KOPT-K1 (cell line): Measurements from ENCODE around the gene BPIFB6.

Experiments
- H3K27ac ChIP-seq: fragments of 200-600 bp; sonication (generic); 2 replicates; pipeline ENCODE4 v1.5.1; 2016; ENCODE audit warnings: antibody characterized with exemption, mild to moderate bottlenecking, low read depth, low read length; ENCODE audit not compliant: poor library complexity, severe bottlenecking
- H3K36me3 ChIP-seq: fragments of 200-600 bp; sonication (generic); 2 replicates; pipeline ENCODE4 v1.5.1; 2017; ENCODE audit warnings: antibody characterized with exemption, mild to moderate bottlenecking, low read length, moderate library complexity; ENCODE audit not compliant: insufficient read depth
- H3K9me3 ChIP-seq: fragments of 200-600 bp; sonication (generic); 2 replicates; pipeline ENCODE4 v1.5.1; 2017; ENCODE audit warnings: antibody characterized with exemption, low read length, mild to moderate bottlenecking; ENCODE audit not compliant: insufficient read depth, poor library complexity, severe bottlenecking

BPIFB6 gene

GRCh38 chr20:33008336-33009213 lies 22.9 kb upstream of the BPIFB6 start:
- H3K9me3 ChIP-seq: no peaks in the 10 kb centered on the region
- no peak overlapping the region for H3K27ac ChIP-seq
- no peaks in the 10 kb centered on the region for H3K36me3 ChIP-seq

DNA sequence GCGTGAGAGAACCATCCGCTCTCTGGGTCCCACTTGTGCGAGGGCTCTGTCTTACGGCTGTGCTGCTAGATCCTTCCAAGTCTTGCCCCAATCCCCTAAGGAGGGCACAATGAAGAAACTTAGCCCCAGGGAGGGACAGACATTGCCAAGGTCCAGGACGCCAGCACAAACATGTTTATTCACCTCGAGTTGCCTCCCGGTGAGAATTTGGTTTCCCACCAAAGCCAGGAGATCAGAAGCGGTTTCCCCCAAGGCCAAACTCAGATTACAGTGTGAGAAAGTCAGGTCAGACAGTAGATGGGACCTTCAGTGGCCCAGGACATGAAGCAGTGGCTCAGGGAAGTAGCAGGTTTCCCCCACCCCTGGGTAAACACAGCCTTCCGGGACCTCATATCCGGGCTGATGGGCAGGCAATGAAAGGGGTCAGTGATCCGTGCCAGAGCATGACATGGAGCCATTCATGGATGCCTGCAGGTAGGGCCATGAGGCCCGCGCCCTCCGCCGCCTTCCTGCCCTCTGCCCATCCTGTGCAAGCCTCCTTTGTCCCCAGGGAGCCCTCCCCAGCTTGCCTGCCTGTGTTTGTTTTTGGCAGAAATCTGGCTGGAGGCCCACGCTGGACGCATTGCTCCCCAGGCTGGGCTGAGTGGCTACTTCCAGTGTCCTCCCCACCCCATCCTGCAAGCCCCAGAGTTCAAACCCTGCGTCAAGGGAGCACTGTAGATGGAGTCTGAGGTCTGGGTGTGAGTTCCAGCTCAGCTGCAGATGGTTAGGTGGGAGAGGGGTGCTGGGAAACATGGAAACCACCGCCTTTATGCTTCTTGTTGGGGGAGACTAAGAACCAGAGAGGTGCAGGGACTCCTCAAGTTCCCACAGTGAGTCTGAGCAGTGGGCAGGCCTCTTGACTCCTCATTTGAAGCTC lies 22.0 kb upstream of the BPIFB6 start:
- H3K27ac ChIP-seq: no peak overlapping the region
- H3K9me3 ChIP-seq: no peaks in the 10 kb centered on the region

GRCh38 chr20:33010133-33010504 lies 21.3 kb upstream of the BPIFB6 start:
- H3K9me3 ChIP-seq: no peaks in the 10 kb centered on the region
- no peak overlapping the region for H3K27ac ChIP-seq
- H3K36me3 ChIP-seq: no peaks in the 10 kb centered on the region

More for the DNA sequence above, 22.0 kb upstream of the BPIFB6 start:
- no peaks in the 10 kb centered on the region for H3K36me3 ChIP-seq

GRCh38 chr20:33010674-33011449 lies 20.6 kb upstream of the BPIFB6 start:
- H3K27ac ChIP-seq: no peak overlapping the region
- H3K36me3 ChIP-seq: no peaks in the 10 kb centered on the region
- H3K9me3 ChIP-seq: no peaks in the 10 kb centered on the region

GRCh38 chr20:33012327-33013189 lies 18.9 kb upstream of the BPIFB6 start:
- no peak overlapping the region for H3K27ac ChIP-seq
- no peaks in the 10 kb centered on the region for H3K9me3 ChIP-seq
- no peaks in the 10 kb centered on the region for H3K36me3 ChIP-seq

DNA sequence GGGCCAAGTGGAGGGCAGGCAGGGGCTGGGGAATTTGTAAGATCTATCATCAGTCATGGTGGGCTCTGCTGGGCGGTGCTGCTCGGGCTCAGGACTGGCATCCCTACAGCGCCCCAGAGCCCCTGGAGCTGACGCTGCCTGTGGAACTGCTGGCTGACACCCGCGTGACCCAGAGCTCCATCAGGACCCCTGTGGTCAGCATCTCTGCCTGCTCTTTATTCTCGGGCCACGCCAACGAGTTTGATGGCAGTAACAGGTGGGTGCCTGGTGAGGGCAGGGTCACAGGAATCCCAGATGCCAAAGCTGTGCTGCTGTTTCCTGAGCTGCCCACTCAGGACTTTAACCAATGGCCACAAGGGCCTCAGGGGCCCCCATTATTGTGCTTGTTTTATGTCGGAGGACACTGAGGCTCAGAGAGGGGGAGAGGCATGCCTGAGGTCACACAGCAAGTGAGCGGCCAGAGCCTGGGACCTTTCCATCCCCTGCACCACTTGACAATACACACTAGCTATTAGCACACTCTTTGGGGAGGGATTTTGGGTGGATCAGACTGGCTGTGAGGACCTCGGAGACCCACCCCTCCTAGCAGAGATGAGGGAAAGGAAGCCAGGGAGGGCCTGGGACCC lies 17.6 kb upstream of the BPIFB6 start:
- no peak overlapping the region for H3K27ac ChIP-seq
- H3K36me3 ChIP-seq: no peaks in the 10 kb centered on the region

GRCh38 chr20:33014336-33015113 lies 16.9 kb upstream of the BPIFB6 start:
- Histone ChIP-seq H3K36me3 (no peaks in the 10 kb centered on the region), H3K9me3 (no peaks in the 10 kb centered on the region), H3K27ac (no peak overlapping the region)

More for the DNA sequence above, 17.6 kb upstream of the BPIFB6 start:
- no peaks in the 10 kb centered on the region for H3K9me3 ChIP-seq

DNA sequence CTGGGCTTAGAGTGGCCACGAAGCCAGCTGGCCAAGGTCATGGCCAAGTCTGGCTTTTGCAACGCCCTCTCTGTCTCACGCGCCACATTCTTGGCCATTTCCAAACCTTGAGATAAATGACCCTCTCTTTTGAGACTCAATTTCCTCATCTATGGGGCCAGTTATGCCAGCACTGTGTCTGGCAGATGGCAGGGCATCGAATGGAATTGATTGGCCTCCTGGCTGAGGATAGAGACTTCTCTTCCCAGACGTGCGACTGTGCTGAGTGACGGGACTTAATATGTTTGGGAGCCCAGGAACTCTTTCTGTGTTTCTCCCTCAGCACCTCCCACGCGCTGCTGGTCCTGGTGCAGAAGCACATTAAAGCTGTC lies 16.3 kb upstream of the BPIFB6 start:
- H3K9me3 ChIP-seq: no peaks in the 10 kb centered on the region
- no peak overlapping the region for H3K27ac ChIP-seq
- H3K36me3 ChIP-seq: no peaks in the 10 kb centered on the region

GRCh38 chr20:33015700-33016580 lies 15.5 kb upstream of the BPIFB6 start:
- H3K36me3 ChIP-seq: no peaks in the 10 kb centered on the region
- H3K9me3 ChIP-seq: no peaks in the 10 kb centered on the region
- H3K27ac ChIP-seq: no peak overlapping the region

DNA sequence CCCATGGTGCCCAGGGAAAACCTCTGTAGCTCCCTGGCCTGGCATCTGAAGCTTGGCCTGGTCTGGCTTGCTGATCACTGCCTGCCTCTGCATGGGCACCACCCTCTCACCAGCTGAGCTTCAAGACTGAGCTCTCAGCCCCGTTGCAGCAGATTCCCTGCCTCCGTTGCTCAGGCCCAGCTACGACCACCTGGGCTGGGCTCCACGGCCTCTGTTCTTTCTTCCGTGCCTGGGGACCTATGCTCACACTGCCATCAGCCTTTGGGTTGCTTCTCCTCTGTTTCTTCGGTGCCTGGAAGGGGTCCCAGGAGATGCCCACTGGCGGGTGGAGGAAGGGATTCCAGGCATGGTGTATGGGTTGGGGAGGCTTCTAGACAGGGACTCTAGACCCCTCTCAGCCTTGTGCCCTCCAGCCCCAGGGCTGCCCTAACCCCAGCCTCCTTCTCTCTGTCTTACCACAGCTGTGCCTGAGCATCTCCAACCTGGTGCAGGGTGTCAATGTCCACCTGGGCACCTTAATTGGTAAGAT lies 14.8 kb upstream of the BPIFB6 start:
- Histone ChIP-seq H3K9me3 (no peaks in the 10 kb centered on the region), H3K27ac (no peak overlapping the region), H3K36me3 (no peaks in the 10 kb centered on the region)

DNA sequence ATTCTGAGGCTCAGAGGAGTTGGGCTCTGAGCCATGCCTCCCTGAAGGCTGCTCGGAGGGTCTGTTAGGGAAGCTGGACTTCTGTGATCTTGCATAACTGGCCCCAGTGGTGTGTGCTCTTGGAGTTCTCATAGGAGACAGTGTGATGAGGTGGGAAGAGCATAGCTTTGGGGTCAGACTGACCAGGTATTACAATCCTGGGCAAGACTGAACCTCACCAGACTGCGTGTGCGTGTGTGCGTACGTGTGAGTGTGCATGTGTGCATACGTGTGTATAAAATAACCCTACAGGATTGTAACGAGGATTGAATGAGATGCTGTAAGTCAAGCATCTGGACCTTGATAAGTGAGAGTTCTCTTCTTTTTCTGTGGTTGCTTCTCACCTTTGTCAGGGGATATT lies 13.9 kb upstream of the BPIFB6 start:
- H3K36me3 ChIP-seq: no peaks in the 10 kb centered on the region
- no peaks in the 10 kb centered on the region for H3K9me3 ChIP-seq
- no peak overlapping the region for H3K27ac ChIP-seq

GRCh38 chr20:33018169-33018931 lies 13.1 kb upstream of the BPIFB6 start:
- Histone ChIP-seq H3K36me3 (no peaks in the 10 kb centered on the region), H3K9me3 (no peaks in the 10 kb centered on the region), H3K27ac (no peak overlapping the region)
